Measurements from ENCODE around the gene DUS2.

DUS2 gene

DNA sequence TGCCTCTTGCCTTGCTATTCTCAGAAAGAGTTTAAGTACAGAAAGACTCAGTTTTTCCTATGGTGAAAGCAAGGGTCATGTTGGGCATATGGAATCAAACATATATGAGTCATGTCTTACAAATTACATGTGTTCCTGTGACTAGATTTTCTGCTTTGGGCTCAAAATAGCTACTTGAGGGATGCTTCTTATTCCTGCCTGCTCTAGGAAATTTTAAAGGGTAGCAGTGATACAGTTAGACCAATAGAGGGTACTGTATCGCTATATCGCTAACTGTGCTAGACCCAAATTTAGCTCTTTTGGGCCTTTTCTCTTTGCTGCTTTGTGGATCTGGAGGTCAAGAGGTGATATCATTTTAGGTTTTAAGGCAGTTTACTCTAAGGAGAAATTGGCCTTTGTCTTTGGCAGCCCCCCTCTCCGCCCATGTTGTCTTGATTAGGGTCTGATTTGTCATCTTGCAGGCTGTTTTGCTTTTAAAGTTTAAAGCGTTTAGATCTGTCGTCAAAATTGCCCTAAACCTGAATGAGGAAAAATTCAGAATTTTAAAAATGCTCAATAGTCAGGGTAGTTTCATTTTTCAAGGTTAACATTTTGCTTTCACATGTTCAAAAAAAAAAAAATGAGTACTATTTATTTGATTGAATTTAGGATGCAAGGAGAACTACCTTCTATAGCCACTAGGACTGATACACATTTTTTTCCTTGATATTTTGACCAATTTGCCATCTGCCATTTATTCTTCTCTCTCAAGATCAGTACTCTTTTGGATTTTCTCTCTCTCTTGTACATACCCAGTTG lies 70.9 kb downstream of the DUS2 start:
- ChIA-PET CTCF (interaction anchor here (0.6 to 7.6 kb wide), 42 partner anchors 9 to 235 kb away, joined by 3 to 124 read pairs (median 4); partner anchors contain the start of genes NFATC3 and PLA2G15), POLR2A (interaction anchor here (0.9 kb wide), 1 partner anchor 11 kb away, joined by 3 read pairs; no protein-coding TSS in a partner anchor)
- TF ChIP-seq, protein P1, sequence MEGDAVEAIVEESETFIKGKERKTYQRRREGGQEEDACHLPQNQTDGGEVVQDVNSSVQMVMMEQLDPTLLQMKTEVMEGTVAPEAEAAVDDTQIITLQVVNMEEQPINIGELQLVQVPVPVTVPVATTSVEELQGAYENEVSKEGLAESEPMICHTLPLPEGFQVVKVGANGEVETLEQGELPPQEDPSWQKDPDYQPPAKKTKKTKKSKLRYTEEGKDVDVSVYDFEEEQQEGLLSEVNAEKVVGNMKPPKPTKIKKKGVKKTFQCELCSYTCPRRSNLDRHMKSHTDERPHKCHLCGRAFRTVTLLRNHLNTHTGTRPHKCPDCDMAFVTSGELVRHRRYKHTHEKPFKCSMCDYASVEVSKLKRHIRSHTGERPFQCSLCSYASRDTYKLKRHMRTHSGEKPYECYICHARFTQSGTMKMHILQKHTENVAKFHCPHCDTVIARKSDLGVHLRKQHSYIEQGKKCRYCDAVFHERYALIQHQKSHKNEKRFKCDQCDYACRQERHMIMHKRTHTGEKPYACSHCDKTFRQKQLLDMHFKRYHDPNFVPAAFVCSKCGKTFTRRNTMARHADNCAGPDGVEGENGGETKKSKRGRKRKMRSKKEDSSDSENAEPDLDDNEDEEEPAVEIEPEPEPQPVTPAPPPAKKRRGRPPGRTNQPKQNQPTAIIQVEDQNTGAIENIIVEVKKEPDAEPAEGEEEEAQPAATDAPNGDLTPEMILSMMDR (IDR thresholded peaks at IDR 0.05; ENCODE audit: insufficient read depth, low read length, missing control alignments) = peak; percentile 46
- no peak for DNase-seq (ENCODE audit: low read depth, low spot score)
- no peak overlapping the region for H3K4me3 ChIP-seq (ENCODE audit: low read depth, low read length)

DNA sequence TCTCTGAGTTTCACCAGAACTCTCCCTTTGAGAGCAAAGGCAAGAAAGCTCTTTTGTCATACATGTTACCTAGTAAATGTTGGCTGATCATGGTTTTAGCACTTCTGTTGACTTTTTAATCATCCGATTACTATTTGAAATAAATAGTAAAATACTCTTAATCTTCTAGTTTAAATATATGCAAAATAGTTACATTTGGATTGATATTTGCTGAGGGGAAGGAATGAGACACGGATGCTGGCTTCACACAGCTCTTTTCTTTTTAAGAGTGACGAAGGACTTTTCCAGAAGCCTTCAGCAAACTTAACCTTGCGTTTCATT lies 71.5 kb downstream of the DUS2 start:
- POLR2A ChIA-PET = no interaction called here
- DNase-seq (ENCODE audit: low read depth, low spot score) = no peak
- H3K4me3 ChIP-seq (ENCODE audit: low read depth, low read length) = no peak overlapping the region
- CTCF ChIA-PET = interaction anchor here (0.6 to 7.6 kb wide), 23 partner anchors 9 to 142 kb away, joined by 3 to 124 read pairs (median 6); partner anchors contain the start of gene NFATC3
- TF ChIP-seq, protein P1 (IDR thresholded peaks at IDR 0.05; ENCODE audit: insufficient read depth, low read length, missing control alignments) = no peak

DNA sequence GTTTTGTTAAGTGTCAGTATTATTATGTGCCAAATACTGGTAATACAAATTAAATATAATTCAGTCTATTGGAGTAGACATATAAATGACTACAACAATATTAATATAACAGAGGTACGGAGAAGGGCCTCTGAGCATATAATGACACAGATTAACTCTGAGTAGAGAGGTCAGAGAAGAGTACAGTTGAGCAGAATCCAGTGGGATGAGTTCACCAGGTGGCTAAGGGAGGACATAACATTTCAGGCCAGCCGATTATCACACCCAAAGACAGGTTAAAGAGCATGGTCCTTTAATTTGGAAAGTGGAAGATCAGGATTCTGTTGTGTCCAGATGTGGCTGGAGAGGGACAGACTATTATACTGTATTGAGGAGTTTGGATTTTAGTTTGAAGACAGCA lies 73.4 kb downstream of the DUS2 start:
- TF ChIP-seq, protein P1 (IDR thresholded peaks at IDR 0.05; ENCODE audit: insufficient read depth, low read length, missing control alignments) = no peak
- ChIA-PET CTCF (interaction anchor here (1.0 to 7.6 kb wide), 3 partner anchors 9 to 132 kb away, joined by 4 to 124 read pairs (median 16); no protein-coding TSS in a partner anchor), POLR2A (interaction anchor here (0.6 to 0.8 kb wide), 2 partner anchors 11 to 50 kb away, joined by 3 read pairs; partner anchors contain the start of gene NFATC3)
- no peak for DNase-seq (ENCODE audit: low read depth, low spot score)
- H3K4me3 ChIP-seq (ENCODE audit: low read depth, low read length) = no peak overlapping the region

DNA sequence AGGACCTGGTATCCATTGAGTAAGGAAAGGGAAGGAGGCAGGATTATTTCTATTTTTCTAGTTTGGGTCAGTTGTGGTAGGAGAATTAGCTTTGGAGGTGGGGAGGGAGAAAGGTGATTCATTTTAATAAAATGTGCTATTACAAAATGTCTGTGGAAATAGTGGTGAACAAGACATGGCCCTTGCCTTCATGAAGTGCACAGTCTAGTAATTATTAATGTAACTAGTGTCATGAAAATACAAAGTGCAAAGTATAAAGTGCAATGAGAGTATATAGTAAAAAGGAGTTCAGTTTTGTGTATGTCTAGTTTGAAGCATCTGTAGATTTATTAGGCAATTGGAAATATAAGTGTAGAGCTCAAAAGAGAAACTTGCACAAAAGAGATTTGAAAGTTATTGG lies 74.0 kb downstream of the DUS2 start:
- TF ChIP-seq, protein P1 (IDR thresholded peaks at IDR 0.05; ENCODE audit: insufficient read depth, low read length, missing control alignments) = no peak
- CTCF ChIA-PET = interaction anchor here (3.1 to 7.6 kb wide), 2 partner anchors 10 to 131 kb away, joined by 16 to 124 read pairs; no protein-coding TSS in a partner anchor
- H3K4me3 ChIP-seq (ENCODE audit: low read depth, low read length) = no peak overlapping the region
- DNase-seq (ENCODE audit: low read depth, low spot score) = no peak
- POLR2A ChIA-PET = interaction anchor here (0.8 kb wide), 1 partner anchor 12 kb away, joined by 3 read pairs; the partner anchor contains the start of gene NFATC3

DNA sequence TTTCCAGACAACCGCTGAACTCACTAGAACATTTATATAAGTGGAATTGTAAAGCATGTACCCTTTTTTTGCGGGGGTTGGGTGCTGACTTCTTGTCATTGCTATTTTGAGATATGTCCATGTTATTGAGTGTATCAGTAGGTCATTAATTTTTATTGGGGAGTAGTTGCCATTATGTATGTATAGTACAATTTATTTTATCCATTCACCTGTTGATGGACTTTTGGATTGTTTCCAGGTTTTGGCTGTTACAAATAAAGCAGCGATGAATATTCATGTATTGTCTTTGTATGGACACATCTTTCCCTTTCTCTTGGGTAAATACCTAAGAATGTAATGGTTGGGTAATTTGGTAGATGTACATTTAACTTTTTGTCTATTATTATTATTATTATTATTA lies 74.8 kb downstream of the DUS2 start:
- POLR2A ChIA-PET = no interaction called here
- DNase-seq (ENCODE audit: low read depth, low spot score) = no peak
- CTCF ChIA-PET = interaction anchor here (3.1 to 7.6 kb wide), 2 partner anchors 11 to 131 kb away, joined by 16 to 124 read pairs; no protein-coding TSS in a partner anchor
- H3K4me3 ChIP-seq (ENCODE audit: low read depth, low read length) = no peak overlapping the region
- TF ChIP-seq, protein P1 (IDR thresholded peaks at IDR 0.05; ENCODE audit: insufficient read depth, low read length, missing control alignments) = no peak

DNA sequence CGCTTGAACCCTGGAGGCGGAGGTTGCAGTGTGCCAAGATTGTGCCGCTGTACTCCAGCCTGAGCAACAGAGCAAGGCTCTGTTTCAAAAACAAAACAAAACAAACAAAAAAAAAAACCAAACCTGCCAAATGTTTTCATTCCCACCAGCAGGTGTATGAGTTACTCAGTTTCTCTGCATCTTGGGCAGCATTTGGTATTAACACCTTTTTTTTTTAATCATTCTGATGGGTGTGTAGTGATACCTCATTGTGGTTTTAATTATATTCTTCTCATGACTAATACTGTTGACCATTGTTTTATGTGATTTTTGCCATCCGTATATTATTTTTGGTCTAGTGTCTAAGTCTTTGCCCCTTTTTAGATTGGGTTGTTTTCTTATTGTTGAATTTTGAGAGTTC lies 77.4 kb downstream of the DUS2 start:
- no peak for DNase-seq (ENCODE audit: low read depth, low spot score)
- CTCF ChIA-PET = interaction anchor here (0.6 kb wide), 1 partner anchor 23 kb away, joined by 3 read pairs; no protein-coding TSS in a partner anchor
- H3K4me3 ChIP-seq (ENCODE audit: low read depth, low read length) = no peak overlapping the region
- POLR2A ChIA-PET = no interaction called here
- TF ChIP-seq, protein P1 (IDR thresholded peaks at IDR 0.05; ENCODE audit: insufficient read depth, low read length, missing control alignments) = no peak
